ENCODE measurements around the gene KRT16. TPM values are rescaled to one million over a fixed set of nuclear protein-coding genes. Genes with fewer than 3 reads are reported as not detected.

Gene KRT16
- total and polyA plus RNA-seq, 2 of the 8 experiments (the other 6 are each of a cell fraction or from before 2014, with no cell fraction given): not detected

GRCh38 chr17:41581366-41582060 lies 31.1 kb downstream of the KRT16 start (continued):
- no peak for TF ChIP-seq EP300 (IDR thresholded peaks at IDR 0.05; ENCODE audit: borderline replicate concordance in 1 of 2, low read depth in 2 of 2, low read length in 2 of 2)
- no peak for TF ChIP-seq JUN (IDR thresholded peaks at IDR 0.05; ENCODE audit: low read depth, low read length)
- TF ChIP-seq SP1 (IDR thresholded peaks at IDR 0.05; ENCODE audit: low read depth, low read length): no peak
- no peak for TF ChIP-seq CREB1 (IDR thresholded peaks at IDR 0.05)
- TF ChIP-seq YY1 (IDR thresholded peaks at IDR 0.05; ENCODE audit: low read depth, low read length): no peak
- no peak for TF ChIP-seq GABPA (IDR thresholded peaks at IDR 0.05; ENCODE audit: borderline replicate concordance, insufficient read depth, low read length)

Measured in H1 (cell line).